Caki2 (cell line): ENCODE data around the gene KCNQ1OT1. TPM values are rescaled to one million over a fixed set of nuclear protein-coding genes. Genes with fewer than 3 reads are reported as not detected.

Experiments
- DNase-seq: peaks from one replicate; pipeline ENCODE4 v3.0.0-alpha.2; 2015; ENCODE audit warnings: low read depth
- in situ Hi-C: cut with HindIII; loops from 2 replicates; pipeline ENCODE4 v1.10.0; 2016; ENCODE audit warnings: low sequenced_read_pairs, low pct_unique_long_range_greater_than_20kb, mixed read lengths
- total RNA-seq: library from RNA; depleted of rRNA; stranded (reverse); fragments of >200 nt; shearing (Covaris generic); gene quantifications from 2 replicates; pipeline ENCODE4 v1.2.3, GENCODE V29; 2014; ENCODE audit warnings: low replicate concordance

The KCNQ1OT1 gene
- total RNA-seq, 1 experiment from 2014 or later, result not detected

DNA sequence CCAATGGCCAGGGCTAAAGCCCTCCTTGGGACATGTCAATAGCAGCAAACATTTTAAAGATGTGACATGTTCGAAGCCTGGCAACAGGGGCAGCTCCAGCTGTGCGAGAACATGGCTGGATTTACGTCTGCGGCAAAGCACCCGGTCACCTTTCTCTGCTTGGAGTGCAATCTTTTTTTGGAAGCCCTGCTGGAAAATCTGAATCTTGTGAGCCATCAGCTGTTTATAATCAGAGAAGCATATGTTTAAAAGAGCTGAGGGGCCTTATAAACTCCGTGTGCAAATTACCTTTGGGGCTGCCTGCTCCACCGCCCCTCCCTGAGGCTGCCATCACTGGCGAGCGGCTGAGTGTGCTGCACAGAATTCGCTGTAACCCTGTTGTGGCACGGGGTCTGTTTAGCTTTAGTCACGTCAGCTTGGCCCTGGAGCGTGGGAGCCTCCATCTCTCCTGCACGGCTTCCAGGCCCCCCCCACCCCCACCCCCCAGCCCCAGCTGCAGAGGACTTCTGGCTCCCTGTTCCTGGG lies 9.0 kb upstream of the KCNQ1OT1 start:
- DNase-seq, result no peak
- in situ Hi-C loops, result no loop called here

DNA sequence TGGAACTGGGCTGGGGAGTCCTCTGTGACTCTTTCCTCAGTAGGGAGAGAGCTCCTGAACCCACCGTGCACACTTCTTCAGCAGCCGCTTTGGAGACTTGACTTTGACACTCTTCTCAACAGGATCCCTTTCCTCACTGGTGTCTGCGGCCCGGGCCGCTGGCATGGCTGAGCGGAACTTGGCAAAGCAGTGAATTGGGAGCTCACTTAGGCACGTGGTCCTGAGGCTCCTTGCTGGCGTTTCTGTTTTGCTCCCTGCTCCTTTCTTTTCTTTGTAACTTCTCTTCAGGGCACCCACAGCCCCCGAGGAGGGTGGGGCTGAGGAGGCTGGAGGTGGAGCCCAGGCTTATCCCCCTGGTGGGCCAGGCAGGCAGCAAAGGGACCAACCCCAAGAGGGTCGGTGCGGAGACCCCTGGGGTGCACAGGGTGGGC lies 8.4 kb upstream of the KCNQ1OT1 start:
- DNase-seq, result no peak
- in situ Hi-C loops, result no loop called here

GRCh38 chr11:2707736-2708135 lies 7.9 kb upstream of the KCNQ1OT1 start:
- in situ Hi-C loops, result no loop called here
- no peak for DNase-seq

GRCh38 chr11:2706321-2706720 lies 6.5 kb upstream of the KCNQ1OT1 start:
- in situ Hi-C loops, result no loop called here
- no peak for DNase-seq

- DNase-seq, result no peak
- in situ Hi-C loops, result no loop called here
Observed at GRCh38 chr11:2704896-2705606, 5.3 kb upstream of the KCNQ1OT1 start.

GRCh38 chr11:2704356-2704755 lies 4.6 kb upstream of the KCNQ1OT1 start:
- in situ Hi-C loops, result no loop called here
- no peak for DNase-seq

- in situ Hi-C loops, result no loop called here
- DNase-seq, result no peak
Observed at GRCh38 chr11:2703363-2704141, 3.8 kb upstream of the KCNQ1OT1 start.

DNA sequence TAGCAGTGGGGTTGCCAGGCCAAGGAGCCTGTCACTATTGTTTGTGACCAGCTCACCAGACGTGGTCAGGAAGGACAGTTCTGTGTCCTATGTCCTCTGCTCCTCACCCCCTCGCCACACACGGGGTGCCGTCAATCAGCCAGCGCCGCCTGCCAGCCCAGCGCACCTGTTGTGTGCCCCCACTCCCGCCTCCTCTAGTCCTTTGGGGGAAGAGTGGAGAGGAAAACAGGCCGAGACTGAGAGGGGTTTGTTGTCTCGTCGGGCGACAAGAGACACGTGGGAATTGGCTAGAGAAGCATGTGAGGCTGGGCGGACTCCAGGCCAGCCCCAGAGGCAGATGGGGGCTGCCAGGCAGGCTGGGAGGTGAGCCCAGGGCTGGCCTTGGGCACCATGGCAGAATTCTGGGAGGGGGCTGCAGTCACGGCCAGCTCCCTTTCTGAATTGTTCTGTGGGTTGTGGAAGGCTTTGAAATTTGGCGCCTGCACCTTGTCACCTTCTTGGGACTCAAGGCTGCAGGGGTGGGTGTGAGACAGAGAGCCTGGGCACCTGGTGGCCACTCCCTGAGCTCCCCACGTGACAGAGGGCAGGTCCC lies 3.1 kb upstream of the KCNQ1OT1 start:
- no peak for DNase-seq
- in situ Hi-C loops, result no loop called here

DNA sequence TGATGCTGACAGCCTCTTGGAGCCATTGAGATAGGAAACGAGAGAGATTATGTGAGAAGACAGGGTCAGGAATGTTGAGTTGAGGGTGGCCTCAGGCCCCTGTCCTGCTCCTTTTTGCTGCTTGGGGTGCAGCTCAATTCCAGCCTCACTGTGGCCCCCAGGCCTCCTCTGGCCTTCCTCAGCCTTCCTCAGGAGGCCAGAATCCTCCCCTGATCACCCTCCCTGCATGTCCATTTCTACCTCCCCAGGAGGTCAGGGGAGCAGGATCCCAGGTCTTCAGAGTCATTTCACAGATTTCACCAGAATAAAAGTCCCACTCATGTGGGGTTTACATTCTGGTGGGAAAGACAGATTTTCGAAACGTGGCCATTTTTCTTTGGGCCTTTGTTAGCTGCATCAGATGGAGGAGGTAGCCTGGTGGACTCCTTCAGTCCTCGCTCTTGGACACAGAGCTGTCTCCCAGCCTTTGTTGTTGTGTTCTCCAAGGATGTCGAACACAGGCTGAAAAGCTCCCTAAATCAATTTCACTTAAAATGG lies 2.2 kb upstream of the KCNQ1OT1 start:
- in situ Hi-C loops, result no loop called here
- no peak for DNase-seq

DNA sequence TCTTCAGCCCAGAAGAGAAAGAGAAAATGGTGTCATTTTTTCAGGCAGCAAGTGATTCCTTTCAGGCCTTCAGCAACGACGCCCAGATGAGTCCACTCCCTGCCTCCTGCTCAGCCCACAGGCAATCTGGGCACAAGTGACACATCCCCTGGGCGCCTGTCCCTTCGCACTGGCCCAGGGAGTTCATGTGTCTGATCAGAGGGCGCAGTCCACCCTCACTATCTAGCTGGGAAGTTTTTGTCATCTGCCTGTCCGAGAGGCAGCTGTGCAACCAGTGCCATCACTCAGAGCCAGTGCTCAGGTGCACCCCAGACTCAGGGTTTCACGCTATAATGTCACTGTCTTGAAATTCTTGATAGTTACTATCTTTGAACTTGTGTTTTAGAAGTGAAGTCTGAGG lies 1.4 kb upstream of the KCNQ1OT1 start:
- in situ Hi-C loops, result no loop called here
- DNase-seq, result no peak

DNA sequence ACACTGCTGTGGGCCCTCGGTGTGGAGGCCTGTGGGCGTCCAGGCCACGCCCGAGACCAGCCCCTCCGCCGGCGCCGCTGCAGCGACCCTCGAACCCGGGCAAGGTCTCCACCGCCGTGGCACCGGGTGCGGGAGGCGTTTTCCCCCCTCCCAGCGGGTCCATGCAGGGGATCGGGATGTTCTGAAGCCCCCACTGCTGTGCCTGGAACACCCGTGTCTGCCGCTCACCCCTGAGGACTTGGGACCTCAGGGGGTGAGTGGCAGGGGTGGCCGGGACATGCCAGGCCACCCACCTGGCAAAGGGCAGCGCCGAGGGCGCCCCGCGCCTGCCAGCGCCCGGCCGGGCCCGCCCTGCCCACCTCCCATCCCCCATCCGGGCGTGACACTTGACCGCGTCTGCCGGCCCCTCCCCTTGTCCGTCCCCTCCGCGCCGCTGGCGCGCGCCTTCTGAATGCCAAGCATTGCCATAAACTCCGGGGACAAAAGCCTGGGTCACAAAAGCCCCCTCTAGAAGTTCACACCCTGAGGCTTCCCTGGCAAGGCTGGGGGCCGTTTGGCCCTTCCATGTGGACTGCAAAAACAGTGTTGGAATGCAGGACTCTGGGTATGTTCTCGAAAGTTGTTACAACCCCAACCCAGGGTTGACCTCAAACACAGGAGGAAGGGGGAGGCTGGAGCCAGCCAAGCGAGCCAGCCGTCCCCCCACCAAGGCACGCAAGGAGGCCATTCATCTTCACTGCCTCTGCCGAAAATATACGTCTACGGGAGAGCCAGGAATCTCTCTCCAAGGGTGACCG lies 819 bp upstream of the KCNQ1OT1 start:
- DNase-seq, result peak; percentile 39
- in situ Hi-C loops, result no loop called here

DNA sequence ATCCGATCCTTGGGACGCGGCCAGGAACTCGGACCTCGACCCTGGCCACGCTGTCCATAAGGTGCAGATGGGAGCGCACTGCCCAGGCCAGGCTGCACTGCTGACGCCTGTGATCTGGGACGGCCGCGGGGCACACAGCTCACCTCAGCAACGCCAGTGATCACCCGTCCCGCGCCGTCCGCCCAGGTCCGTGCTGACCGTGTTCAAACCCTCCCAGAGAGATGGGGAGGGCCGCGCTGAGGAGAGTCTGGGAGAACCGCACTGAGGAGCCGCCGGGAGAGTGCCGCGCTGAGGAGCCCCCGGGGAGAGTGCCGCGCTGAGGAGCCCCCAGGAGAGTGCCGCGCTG lies 636 bp downstream of the KCNQ1OT1 start:
- no peak for DNase-seq
- in situ Hi-C loops, result no loop called here

DNA sequence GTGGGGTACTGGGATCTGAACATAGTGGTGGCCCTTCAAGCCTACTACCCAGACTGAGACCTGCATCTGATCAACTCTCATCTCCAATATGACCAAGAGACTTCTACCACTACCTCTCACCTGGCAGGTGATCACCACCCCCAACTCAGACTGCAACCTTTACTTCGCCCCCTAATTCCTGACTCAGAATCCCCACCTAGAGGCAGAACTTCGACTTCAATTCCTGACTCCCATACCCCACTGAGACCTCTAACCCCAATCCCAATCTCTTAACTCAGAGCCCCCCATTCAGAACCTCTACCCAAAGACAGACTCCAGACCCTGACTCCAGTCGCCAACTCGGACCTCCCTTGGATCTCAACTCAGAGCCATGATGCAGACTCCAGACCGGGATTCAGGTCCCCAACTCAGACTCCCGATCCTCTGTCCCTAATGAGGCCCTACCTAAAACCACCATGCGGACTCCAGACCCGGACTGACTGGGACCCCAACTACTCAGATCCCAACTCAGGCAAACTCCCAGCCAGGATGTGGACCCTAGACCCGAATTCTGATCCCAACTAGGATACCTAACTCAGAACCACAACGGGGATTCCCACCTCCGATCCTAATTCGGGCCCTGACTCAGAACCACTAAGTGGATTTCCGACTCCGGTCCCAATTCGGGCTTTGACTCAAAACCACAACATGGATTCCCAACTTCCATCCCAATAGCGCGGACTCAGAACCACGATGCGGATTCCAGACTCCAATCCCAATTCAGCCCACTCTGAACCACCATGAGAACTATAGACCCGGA lies 1.2 kb downstream of the KCNQ1OT1 start:
- in situ Hi-C loops, result no loop called here
- DNase-seq, result no peak

GRCh38 chr11:2697866-2698265 lies 1.9 kb downstream of the KCNQ1OT1 start:
- in situ Hi-C loops, result no loop called here
- DNase-seq, result no peak

- DNase-seq, result no peak
- in situ Hi-C loops, result no loop called here
Observed at GRCh38 chr11:2696455-2696854, 3.3 kb downstream of the KCNQ1OT1 start.

DNA sequence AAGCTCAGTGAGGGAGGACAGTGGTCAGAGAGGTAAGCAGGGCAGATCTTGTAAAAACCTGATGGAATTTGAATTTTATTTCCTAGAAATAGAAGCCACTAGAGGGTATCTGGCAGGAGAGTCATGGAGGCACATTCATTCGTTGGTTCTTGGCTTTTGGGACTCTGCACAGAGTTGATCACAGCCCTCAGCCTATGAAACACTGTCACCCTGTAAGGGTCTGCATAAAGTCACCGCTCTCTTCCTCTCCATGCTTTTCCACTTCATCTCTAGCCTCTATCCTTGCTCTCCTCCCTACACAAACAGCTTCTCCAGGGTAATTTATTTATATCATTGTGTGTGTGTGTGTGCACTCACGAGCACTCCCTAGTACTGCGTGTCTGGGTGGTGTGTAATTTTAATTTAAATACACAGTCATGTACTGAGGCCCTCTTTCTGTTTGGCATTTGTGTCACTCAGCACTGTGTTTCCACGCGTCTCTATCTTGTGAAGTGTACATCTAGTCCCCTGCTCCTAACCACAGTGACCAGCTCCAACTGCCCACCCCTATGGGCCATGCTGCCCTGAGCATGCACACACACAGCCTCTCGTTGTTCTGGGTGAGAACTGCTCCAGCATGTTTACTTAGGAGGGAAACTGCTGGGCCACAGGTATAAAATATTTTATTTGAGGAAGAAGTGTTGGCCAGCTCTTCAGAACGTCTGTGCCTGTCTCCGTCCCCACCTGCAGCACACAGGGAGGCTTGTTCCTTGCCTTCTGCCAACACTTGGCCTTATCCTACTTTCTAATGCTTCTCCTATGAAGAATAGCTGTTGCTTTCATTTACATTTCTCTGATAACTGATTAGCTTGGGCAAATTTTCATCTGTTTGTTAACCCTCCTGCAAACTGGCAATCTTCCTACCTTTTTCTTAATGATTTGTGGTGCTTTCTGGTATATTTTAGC lies 4.5 kb downstream of the KCNQ1OT1 start:
- in situ Hi-C loops, result no loop called here

DNA sequence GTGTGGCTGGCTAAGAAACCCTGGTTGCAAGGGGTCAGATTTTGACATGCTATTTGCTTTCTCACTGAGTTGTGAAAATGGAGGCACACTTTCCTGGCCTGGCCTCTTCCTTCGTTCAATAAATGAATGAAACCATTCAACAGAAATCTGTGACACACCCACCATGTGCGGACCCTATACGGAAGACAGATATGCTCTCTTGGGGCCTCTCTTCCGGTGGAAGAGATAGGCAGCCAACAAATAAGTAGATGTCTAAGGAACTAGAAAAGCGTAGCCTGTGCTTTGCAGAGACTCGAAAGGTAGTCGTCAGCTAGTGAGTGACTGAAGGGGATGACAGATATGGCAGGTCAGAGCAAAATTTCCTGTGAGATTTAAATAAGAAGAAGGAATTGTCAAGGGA lies 5.3 kb downstream of the KCNQ1OT1 start:
- in situ Hi-C loops, result no loop called here
- no peak for DNase-seq

More for the DNA sequence above, 4.5 kb downstream of the KCNQ1OT1 start:
- DNase-seq, result no peak
